NCI-H526 treated with DMSO at 0.1 percent for 48 hours (cell line): ENCODE measurements around the gene CDK10.

Experiments used
- DNase-seq: peaks from one replicate; lab custom pipeline; 2025; lab: John Stamatoyannopoulos, UW

The CDK10 gene

DNA sequence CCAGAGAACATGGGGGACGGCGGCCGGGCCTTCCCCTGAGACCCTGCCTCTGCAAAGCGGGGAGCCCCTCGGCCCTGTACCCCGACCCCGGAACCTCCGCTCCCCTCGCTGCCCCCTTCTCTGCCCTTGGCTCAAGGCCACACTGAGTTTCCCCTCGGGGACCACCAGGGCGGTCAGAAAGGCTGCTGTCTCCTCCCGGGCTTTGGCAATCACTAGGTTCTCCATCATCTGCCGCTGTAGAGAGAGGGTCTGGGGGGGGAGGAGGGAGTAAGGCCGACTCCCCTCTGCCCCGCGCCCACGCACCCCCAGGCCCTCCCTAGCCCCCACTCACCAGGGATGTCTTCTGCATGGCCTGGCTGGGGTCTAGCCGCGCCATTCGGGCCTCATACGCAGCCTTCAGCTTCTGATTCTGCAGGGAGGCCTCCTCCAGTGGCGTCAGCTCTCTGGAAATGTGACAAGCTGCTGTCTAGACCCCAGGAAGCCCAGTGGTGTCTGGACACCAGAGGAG is 25.8 kb downstream of the CDK10 start:
- DNase-seq, result no peak

DNA sequence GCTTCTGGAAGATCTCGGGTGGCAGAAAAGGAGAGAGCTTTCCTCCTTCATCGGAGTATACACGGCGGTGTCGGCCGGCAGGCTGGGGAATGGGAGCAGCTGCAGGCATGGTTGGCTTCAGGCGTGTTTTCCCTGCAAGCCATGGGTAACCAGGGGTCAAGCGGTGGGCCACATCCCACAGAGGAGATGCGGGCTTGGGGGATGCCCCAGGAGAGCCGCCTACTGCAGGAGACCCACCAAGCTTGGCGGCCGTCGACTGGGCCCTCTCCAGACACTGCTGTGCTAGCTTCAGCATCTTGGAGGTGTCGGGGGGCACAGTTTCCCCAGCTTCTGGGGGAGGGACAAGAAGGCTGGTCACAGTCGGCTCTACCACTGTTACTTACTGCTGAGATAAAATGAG is 30.0 kb downstream of the CDK10 start:
- no peak for DNase-seq

DNA sequence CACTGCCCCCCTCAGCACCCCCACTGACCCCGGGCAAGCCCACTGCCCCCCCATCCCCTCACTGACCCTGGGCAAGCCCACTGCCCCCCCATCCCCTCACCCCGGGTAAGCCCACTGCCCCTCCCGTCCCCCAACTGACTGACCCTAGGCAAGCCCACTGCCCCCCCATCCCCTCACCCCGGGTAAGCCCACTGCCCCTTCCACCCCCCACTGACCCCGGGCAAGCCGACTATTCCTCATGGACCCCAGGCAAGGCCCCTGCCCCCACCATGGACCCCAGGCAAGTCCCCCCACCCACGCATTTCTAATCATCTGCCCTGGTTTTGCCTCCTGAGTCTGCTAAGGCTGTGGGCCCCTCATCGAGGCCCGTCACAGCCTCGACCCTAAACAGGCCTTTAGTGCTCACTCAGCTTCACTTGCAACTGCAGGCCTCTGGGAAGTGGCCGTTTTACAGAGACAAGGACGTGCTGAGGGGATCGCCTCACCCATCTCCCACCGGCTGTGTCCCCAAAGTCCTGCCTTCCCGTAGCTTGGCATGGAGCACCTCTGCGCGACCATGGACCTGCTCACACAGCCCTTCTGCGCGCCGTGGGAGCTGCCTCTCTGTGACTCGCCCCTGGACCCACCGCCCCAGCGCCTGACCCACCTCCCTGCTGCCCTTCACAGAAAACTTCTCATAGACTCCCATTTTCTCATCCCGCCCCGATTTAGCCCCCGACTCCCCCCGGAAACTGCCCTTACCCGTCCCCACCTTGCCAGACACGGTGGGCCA is 30.6 kb downstream of the CDK10 start:
- DNase-seq, result no peak

DNA sequence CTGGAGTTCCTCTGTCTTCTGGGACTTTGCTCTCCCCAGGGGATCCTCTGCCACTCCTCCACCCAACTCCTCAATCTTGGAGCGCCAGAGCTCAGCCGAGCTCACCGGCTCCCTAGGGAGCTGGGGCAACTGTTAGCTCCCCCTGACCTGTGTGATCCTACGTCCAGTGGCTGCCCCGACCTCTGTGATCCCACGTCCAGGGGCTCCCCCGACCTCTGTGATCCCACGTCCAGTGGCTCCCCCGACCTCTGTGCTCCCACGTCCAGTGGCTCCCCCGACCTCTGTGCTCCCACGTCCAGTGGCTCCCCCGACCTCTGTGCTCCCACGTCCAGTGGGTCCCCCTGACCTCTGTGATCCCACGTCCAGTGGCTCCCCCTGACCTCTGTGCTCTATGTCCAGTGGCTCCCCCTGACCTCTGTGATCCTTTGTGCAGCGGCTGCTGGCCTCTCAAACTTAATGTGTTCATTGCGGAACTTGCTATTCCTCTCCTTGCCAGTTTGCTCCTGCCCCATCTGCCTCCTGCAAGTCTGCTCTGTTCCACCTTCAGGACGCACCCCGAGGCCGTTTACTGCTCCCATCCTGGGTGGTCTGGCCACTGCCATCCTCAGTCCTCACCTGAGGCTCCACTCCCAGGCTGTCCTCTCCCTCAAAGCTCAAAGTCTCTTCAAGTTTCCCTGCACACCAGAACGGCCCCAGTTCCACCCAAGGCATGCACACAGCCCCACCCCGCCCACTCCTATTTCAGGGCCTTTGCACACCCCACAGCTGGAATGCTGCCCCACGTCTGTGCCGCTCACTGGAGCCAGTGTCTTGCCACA is 31.4 kb downstream of the CDK10 start:
- DNase-seq, result no peak

DNA sequence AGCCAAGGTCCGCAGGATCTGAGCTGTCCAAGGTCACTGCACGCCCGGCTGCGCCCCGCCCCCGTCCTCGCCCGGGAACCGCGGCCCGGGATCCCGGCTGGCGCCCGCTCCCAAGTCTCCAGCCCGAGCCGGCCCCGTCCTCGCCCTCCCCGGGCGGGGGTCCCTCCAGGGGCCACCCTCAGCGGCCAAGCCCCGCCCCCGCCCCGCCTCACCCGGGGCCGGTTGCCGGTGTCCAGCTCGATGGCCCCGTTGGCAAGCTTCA is 34.0 kb downstream of the CDK10 start:
- DNase-seq, result no peak

DNA sequence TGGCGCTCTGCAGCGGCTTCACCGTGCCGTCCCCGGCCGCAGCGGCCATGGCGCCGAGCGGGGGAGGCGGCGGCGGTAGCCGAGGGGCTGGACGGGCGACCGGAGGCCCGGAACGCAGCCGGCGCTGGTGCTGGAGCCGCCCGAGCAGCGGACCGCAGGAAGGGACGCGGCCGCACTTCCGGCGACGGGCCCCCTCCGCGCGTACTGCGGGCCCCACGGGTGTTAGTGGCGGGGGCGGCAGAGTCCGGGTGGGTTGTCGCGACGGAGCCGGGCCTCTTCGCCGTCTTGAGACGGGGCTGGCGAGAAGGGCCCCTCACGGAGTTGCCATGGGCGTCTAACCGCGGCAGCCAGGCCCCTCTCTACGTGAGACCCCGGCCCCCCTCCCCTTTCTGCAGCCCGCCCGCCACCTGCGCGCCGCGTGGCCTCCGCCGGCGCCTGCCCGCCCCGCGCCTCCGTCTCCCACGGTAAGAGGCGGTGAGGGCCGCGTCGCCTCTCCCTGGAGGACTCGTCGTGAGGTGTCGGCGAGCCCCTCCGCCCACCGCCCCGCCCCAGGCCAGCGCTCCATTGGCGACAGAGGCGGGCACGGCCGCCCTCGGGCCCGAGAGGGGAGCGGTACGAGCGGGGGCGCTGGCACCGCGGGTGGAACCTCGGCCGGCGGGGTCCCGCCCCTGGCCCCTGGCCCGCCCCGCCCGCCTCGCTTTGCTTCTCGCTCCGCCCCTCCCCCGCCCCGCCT is 34.5 kb downstream of the CDK10 start, which contains the start of the genes VPS9D1 and ZNF276:
VPS9D1 (minus strand) TSS at position 86 of the 733 bp plus-strand sequence; CDS start at position 49, 37 bp downstream.
ZNF276 (plus strand) TSS at position 725 of the 733 bp plus-strand sequence. CDS start 104 bp downstream, outside the sequence.
- DNase-seq, result peak; percentile 58

DNA sequence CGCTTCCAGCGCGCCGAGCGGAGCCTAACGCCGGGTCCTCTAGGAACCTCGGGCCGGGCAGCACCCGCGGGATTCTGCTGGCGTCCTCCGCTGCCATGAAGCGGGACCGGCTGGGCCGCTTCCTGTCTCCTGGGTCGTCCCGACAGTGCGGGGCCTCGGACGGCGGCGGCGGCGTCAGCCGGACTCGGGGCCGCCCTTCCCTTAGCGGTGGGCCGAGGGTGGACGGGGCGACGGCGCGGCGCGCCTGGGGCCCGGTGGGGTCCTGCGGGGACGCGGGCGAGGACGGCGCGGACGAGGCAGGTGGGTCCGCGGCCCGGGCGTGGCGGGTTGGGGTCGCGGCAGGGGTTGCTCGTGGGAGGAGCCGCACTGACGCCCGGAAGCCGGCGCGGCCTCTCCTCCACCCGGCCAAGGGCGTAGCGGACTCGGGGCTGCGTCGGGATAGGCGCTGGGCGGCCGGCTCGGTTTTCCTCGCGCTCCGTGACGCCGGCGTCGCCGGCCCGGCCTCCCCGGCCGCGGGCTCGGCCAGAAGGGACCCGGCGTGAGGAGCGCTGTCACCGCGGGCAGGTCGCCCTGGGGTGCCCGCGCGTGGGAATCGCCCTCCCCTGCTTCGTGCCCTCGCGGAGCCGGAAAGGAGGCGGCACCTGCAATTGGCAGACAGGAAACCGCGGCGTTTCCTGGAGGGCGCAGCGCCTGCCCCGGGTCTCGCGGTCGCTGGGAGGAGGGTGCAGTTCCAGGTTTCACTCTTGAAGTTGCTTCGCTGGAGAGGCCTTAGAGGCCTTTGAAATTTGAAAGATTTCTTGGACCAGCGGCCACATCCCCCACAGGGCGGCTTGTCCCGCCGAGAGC is 35.3 kb downstream of the CDK10 start:
- no peak for DNase-seq

DNA sequence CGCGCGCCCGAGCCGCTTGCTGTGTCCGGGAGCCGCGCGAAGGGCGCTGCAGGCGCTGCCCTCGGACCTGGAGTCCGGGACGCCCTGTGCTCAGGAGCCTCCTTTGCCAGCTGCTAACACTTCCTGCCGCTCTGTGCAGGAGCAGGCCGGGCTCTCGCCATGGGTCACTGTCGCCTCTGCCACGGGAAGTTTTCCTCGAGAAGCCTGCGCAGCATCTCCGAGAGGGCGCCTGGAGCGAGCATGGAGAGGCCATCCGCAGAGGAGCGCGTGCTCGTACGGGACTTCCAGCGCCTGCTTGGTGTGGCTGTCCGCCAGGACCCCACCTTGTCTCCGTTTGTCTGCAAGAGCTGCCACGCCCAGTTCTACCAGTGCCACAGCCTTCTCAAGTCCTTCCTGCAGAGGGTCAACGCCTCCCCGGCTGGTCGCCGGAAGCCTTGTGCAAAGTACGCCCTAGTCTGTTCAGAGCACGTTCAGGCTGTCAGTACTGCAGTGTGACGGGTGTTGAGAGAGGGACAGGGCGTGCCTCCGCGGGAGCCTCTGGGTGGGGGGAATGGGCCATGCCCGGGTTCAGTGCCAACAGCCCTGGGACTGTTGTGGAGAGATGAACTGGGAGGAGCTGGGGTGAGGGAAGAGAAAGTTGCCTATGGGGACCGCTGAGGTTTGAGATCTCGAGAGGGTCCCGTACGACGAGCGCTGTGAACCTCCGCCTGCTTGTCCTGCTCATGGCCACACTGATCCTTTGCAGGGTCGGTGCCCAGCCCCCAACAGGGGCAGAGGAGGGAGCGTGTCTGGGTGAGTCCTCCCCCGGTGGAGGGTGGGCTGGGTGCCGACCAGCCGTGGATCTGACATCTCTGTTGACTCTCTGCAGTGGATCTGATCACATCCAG is 36.1 kb downstream of the CDK10 start:
- no peak for DNase-seq

DNA sequence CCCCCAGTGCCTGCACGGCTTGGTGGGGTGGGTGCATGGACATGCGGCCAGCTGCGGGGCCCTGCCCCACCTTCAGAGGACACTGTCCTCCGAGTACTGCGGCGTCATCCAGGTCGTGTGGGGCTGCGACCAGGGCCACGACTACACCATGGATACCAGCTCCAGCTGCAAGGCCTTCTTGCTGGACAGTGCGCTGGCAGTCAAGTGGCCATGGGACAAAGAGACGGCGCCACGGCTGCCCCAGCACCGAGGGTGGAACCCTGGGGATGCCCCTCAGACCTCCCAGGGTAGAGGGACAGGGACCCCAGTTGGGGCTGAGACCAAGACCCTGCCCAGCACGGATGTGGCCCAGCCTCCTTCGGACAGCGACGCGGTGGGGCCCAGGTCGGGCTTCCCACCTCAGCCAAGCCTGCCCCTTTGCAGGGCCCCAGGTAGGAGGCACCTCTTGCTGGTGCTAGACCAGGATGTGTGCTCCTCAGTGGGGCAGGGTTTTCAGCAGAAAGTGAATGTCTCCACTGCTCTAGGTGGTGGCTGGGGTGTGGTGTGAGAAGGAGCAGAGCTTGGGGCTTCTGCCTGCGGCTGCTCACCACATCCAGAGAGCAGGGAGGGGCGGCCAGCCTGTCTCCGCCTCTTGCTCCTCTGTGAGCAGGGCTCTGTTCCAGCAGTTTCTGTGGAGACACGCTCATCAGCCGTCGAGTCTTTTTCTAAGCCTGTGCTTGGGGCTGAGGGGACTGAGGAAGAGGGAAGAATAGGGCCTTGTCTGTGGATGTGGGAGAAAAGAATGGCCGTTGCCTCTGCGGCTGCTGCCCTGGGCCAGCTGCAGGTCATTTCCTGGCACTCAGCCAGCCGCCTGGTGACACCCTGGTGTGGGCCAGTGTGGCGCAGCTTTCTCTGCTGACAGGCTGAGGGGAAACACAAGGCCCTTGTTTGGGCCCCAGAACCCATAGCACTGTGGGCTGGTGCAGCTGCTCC is 37.1 kb downstream of the CDK10 start:
- no peak for DNase-seq

DNA sequence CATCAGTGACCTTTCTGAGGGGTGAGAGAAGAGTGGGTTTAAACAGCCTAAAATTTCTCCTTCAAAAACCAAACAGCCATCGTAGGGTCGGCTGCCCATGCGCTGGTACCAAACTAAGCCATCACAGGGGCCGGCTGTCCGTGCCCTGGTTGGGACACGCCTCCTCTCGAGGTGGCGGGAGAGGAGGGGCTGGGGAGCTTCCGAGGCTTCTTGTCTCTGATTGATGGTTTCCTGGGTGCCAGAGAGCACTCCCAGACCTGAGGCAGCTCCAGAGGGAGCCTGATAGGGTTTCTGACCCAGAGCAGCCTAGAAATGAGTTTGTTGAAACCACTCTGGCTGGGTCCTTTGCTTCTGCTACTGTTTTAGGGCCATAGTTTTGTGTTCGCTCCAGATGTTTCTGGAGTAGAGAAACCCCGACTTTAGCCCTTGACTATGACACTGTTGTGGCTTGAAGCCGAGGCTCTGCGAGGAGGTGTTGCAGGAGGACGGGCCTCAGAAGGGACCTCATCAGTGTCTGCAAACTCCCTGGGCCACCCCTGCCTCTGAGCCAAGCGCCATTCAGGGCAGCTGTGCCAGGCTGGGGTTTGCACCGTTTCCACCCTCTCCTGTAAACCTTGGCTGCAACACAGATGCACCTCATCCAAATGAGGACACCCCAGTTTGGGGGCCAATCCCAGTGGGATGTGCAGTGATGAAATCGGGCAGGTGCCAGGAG is 41.1 kb downstream of the CDK10 start:
- no peak for DNase-seq

DNA sequence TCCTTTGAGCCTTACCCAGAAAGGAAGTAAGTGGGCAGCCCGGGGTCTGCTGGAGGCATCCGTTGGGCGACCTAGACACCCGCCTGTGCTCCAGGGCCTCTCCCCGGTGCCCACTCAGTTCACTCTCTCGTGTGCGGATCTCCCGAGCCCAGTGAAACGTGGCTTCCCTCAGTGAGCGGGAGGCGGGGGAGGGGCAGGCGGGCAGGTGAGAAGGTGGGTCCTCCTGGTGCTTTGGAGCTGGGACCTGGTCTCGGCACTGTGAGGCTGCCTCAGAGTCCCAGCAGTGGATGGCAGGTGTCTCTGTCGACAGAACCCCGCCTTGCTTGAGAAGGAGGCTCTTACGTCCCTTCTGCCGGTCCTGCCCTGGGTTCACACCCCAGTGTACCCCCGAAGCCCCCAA is 42.8 kb downstream of the CDK10 start:
- no peak for DNase-seq

DNA sequence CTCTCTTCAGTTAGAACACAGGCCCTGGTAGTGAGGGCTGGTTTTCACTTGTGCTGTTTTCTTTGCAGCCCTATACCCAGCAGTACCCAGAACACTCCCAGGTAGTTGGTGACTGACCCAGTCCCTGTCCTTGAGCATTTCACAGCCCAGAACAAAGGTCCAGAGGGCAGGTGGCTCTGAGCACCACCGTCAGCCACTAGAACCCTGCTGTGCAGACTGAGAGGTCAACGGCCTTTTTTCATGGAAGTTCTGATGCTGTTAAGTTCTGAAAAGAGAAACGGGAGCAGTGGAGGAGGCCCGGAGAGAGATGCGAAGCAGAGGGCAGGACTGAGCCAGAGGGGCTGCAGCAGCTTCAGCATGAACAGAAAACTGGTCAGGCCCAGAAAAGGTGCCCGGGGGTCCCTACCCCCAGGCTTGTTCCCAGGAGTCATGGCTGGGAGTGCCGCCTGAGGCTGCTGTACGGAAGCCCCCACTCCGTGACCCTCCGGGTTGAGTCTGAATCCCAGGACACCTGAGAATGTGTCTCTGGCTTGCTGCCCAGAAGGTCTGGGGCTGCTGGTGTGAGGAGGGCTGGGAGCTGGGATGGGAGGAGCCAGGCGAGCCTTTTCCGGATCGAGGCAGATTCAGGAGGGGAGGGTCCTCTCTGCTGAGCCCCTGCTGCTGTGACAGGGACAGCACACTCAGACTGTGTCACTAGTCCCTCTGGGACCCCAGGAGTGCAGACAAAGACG is 43.5 kb downstream of the CDK10 start:
- DNase-seq, result no peak

DNA sequence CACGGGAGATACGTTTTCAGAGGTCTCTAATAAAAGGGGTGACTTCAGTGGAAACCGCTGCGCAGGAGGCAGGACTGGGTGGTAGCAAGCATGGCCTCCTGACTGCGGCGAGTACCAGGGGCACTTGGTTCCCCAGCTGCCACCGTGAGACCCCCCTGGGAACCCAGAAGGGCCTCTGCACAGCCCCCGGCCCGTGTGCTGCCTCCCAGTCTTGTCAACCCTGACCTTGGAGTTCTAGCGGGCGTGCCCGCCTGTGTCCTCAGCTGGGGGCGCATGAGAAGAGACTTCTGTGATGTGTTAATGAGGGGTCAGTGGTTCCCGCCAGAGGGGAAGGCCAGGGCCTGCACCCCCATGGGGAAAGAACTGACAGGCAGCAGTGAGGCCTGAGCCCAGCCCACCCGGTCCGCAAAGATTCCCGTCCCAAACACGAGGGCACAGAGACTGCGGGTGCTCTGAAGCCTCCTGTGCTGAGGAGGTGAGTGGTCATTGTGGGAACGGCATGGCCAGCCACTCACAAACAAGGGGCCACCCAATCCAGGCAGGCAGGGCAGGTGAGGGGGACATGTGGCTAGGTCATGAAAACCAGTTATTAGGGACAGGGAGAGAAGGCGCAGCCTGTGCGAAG is 44.2 kb downstream of the CDK10 start:
- DNase-seq, result no peak

DNA sequence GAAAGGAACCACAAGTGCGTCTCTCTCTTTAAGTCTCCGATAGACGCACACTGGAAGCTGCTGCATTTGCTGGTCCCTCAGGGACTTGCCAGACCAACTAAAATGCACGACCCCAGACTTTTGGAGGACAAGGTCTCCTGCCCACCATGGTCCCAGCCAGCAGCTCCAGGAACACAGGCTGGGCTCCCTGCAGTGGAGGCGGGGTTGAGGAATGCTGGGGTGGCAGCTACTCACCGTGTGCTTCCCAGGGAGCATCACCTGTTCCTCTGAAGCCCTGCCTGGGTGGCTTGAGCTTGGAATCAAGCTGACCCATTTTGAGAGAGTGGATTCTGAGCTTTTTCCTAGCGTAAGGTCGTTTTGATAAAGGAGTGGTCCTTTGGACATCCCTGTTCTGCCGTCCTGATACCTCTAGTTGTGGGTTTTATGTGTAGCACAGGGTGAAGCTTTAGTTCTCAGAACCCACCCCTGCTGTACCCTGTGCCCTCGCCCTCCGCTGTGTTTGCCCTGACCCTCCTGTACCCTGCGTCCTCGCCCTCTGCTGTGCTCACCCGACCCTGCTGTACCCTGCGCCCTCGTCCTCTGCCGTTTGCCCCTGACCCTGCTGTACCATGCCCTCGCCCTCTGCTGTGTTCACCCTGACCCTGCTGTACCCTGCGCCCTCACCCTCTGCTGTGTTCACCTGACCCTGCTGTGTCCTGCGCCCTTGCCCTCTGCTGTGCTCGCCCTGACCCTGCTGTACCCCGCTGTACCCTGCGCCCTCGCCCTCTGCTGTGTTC is 45.8 kb downstream of the CDK10 start:
- DNase-seq, result no peak

DNA sequence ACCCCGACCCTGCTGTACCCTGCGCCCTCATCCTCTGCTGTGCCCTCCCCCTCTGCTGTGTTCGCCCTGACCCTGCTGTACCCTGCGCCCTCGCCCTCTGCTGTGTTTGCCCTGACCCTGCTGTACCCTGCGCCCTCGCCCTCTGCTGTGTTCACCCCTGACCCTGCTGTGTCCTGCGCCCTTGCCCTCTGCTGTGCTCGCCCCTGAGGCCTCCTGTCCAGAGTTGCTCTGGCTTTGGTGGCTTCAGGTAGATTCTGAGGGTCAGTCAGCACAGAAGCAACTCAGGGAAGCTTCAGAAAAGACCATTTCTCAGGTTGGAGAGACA is 46.4 kb downstream of the CDK10 start:
- DNase-seq, result no peak

DNA sequence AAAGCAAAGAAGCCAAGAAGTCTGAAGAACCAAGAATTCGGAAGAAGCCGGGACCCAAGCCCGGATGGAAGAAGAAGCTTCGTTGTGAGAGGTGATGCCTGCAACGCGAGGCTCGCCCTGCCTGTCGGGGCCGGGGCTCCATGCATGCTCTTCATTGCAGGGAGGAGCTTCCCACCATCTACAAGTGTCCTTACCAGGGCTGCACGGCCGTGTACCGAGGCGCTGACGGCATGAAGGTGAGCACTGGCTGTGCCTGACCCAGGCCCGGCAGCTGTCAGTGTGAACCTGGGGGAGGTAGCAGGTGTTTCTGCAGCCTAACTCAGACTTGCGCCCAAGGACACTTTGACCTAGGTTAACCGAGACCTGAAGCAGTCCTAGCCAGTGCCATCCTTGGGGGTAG is 46.8 kb downstream of the CDK10 start:
- no peak for DNase-seq

DNA sequence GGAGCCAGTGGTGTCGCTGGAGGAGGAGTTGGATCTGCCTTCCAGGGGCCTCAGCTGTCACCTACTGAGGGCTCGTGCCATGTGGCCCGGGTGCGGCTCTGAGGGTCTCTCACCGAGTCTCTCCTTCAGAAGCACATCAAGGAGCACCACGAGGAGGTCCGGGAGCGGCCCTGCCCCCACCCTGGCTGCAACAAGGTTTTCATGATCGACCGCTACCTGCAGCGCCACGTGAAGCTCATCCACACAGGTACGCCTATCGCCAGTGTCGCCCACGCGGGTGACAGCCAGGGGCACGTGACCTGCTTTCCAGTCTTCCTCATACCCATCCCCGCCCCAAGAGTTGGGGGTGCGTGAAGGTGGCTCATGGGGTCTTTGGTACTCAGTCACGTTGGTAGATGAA is 47.3 kb downstream of the CDK10 start:
- no peak for DNase-seq
